Spinal cord (tissue), 10 donors: Measurements from ENCODE around the gene CPVL. TPM values are rescaled to one million over a fixed set of nuclear protein-coding genes. Genes with fewer than 3 reads are reported as not detected.

ENCODE experiments used
- DNase-seq, 6 donors: peaks; one replicate each; pipeline versions ENCODE4 v3.0.0 to v3.0.0-alpha.2; 2013 to 2015; ENCODE audit warnings: low spot score in 6 of 6, low read depth in 4 of 6
- H3K27ac ChIP-seq: one replicate; pipeline ENCODE4 v1.5.1; 2013; ENCODE audit warnings: low read depth, low read length, control low read depth
- H3K27me3 ChIP-seq: one replicate; pipeline ENCODE4 v1.6.1; 2013; ENCODE audit warnings: low read length; ENCODE audit not compliant: control insufficient read depth, insufficient read depth
- H3K36me3 ChIP-seq: one replicate; pipeline ENCODE4 v1.6.1; 2013; ENCODE audit warnings: low read length; ENCODE audit not compliant: control insufficient read depth, insufficient read depth
- H3K4me1 ChIP-seq: one replicate; pipeline ENCODE4 v1.6.1; 2013; ENCODE audit warnings: low read length; ENCODE audit not compliant: control insufficient read depth, insufficient read depth
- H3K4me3 ChIP-seq: one replicate; pipeline ENCODE4 v1.5.1; 2013; ENCODE audit warnings: low read depth, low read length, control low read depth
- H3K9me3 ChIP-seq: one replicate; pipeline ENCODE4 v1.6.1; 2013; ENCODE audit warnings: low read length; ENCODE audit not compliant: control insufficient read depth, insufficient read depth
- WGBS: methylation state at CpG from one replicate; pipeline ENCODE4 v1.1.5; 2013; ENCODE audit warnings: missing lambda C conversion rate; ENCODE audit not compliant: insufficient coverage; 5-methylcytosine and 5-hydroxymethylcytosine counted together
- polyA plus RNA-seq, 2 donors: library from polyadenylated mRNA; unstranded; fragments of 120-200 nt; gene quantifications; one replicate each; pipeline ENCODE4 v1.2.1, GENCODE V29; 2013; ENCODE audit not compliant: insufficient read length in 2 of 2
- total RNA-seq, 2 donors: library from RNA; depleted of rRNA in 1 of 2; stranded (reverse); fragments of 120-200 nt in 1 of 2; fragments of >200 nt in 1 of 2; gene quantifications; one replicate each; pipeline versions ENCODE4 v1.2.3 to v1.2.4, GENCODE V29; 2013 to 2014
- donor health status: healthy.

CPVL gene
- total and polyA plus RNA-seq, 4 donors = 14.2 to 42.2 (median 14.9) TPM

DNA sequence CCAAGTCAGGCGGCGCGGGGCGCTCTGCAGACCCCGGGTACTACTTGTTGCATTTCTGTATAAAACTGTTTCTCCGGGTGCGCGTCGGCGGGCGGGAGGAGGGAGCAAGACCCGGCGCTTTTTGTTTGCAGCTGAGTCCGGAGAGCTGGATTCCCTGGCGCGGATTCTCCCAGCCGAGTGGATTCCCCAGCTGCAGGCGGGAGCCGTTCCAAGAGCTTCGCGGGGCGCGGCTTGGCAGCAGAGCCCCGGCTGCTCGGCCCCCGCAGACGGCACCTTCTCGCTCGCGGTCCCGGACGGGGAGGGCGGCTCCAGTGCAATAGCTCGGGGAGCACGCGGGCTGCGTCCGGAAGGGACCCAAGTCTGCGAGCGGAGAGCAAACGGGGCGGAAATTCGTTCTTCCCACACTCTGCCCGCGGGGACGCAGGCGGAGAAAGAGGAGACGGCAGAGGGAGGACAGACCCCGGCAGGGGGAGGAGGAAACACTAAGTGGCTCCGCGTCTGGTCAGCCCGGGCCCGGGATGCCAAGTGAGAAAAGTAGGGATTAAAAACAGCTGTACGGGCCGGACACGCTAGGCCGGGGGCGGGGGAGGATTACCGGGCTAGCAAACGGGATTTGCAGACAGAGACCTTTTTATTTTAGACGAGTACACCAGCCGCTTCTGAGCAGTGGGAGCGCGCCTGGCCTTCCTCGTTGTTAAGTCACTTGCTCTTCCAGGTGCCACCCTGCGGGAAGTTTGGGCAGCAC, 187.9 kb downstream of the CPVL start, which contains the start of gene TRIL:
Gene TRIL (minus strand): TSS at position 96 of the 745 bp plus-strand sequence. CDS start 284 bp downstream, outside the sequence.
- Histone ChIP-seq H3K4me1 (peaks cover 41% of the 10 kb centered on the region), H3K36me3 (no peaks in the 10 kb centered on the region), H3K9me3 (no peaks in the 10 kb centered on the region), H3K27ac (peak within 1 kb of the TSS; percentile 91), H3K4me3 (peak within 1 kb of the TSS; percentile 72), H3K27me3 (peaks cover 24% of the 10 kb centered on the region)
- DNase-seq = peak in 5 of 6 donors; percentile 47 to 94 (median 75)
- WGBS = 2% methylated on average over 66 of the region's 66 CpGs

DNA sequence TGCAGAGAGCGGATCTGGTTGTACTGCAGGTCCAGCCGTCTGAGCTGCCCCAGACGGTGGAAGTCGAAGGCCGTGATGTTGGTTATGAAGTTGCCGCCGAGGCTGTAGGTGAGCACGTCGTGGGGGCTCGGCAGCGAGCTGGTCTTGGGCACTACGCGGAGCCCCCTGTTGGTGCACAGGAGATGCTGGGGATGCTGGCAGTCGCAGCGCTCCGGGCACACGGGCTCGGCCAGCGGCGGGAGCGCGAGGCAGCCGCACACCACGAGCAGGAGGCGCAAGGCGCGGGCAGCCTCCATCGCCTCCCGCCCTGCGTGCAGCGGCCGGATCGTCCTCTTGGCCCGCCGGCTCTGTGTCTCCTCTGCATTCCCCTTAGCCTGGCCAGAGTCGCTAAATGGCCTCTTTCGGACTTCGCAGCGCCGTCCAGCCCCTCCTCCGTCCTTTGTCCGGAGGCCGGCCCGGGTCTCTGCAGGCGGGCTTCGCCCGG, 188.5 kb downstream of the CPVL start:
- under 1% methylated on average over 47 of the region's 47 CpGs for WGBS
- DNase-seq = peak in 2 of 6 donors; percentile 22 to 53
- H3K4me1 ChIP-seq = peaks cover 41% of the 10 kb centered on the region
- H3K27me3 ChIP-seq = peaks cover 24% of the 10 kb centered on the region
- H3K27ac ChIP-seq = peak overlapping the region; percentile 91
- peak overlapping the region; percentile 72 for H3K4me3 ChIP-seq
- H3K9me3 ChIP-seq = no peaks in the 10 kb centered on the region
- no peaks in the 10 kb centered on the region for H3K36me3 ChIP-seq

- peaks cover 41% of the 10 kb centered on the region for H3K4me1 ChIP-seq
- H3K27me3 ChIP-seq = peaks cover 24% of the 10 kb centered on the region
- no peaks in the 10 kb centered on the region for H3K9me3 ChIP-seq
- peak overlapping the region; percentile 91 for H3K27ac ChIP-seq
- 1% methylated on average over 59 of the region's 59 CpGs for WGBS
- peak in 1 of 6 donors; percentile 64 for DNase-seq
- H3K36me3 ChIP-seq = no peaks in the 10 kb centered on the region
- peak overlapping the region; percentile 72 for H3K4me3 ChIP-seq
These were observed 189.1 kb downstream of the CPVL start for GRCh38 chr7:28957064-28957750.

- Histone ChIP-seq H3K27me3 (peaks cover 24% of the 10 kb centered on the region), H3K27ac (peak overlapping the region; percentile 91), H3K4me1 (peaks cover 41% of the 10 kb centered on the region), H3K36me3 (no peaks in the 10 kb centered on the region), H3K4me3 (peak overlapping the region; percentile 72), H3K9me3 (no peaks in the 10 kb centered on the region)
- DNase-seq = peak in 3 of 6 donors; percentile 54 to 88 (median 82)
- under 1% methylated on average over 39 of the region's 39 CpGs for WGBS
These were observed 189.7 kb downstream of the CPVL start for GRCh38 chr7:28956608-28957063.

DNA sequence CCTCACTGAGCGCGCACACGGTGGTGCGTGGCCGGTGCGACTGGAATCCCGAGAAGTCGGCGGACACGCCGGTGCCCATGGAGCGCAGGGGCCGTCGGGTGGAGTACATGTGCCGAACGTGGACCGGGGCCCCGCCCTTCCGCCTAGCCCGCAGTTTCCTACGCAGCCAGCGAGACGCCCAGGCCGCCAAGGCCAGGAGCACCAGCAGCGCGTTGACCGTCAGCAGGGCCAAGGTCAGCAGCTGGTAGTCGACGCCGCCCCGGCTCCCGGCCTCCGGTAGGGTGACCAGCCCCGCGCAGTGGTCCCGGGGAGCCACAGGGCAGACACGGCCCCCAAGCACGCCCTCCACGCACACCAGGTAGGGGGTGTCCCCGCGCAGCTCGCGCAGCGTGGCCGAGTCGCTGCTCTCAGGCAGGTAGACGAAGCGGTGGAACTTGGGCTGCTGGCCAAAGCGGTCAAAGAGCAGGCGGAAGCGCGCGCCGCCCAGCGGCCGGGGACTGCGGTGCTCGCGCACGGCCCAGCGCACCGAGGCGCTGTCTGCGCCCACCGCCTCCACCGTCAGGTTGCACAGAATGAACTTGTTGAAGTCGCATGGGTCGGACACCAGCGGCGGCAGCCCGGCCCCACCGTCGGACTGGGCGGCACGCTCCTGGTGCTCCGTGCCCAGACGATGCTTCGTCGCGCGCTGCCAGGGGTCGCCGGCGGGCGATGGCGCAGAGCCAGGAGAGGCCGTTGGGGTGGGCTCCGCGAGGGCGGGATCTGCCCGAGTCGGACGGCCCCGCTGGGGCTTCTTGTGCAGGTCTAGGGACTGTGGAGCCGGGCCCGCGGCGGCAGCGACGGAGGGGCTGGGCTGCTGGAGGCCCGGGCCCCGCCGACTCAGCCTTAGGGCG, 190.4 kb downstream of the CPVL start:
- H3K4me3 ChIP-seq = peak overlapping the region; percentile 72
- peaks cover 24% of the 10 kb centered on the region for H3K27me3 ChIP-seq
- peak overlapping the region; percentile 91 for H3K27ac ChIP-seq
- no peaks in the 10 kb centered on the region for H3K36me3 ChIP-seq
- DNase-seq = peak in 4 of 6 donors; percentile 50 to 84 (median 64)
- peaks cover 41% of the 10 kb centered on the region for H3K4me1 ChIP-seq
- no peaks in the 10 kb centered on the region for H3K9me3 ChIP-seq
- WGBS = under 1% methylated on average over 104 of the region's 104 CpGs

GRCh38 chr7:28955356-28955717, 191.0 kb downstream of the CPVL start:
- WGBS = 7% methylated on average over 20 of the region's 22 CpGs
- H3K9me3 ChIP-seq = no peaks in the 10 kb centered on the region
- peak overlapping the region; percentile 72 for H3K4me3 ChIP-seq
- peaks cover 24% of the 10 kb centered on the region for H3K27me3 ChIP-seq
- H3K36me3 ChIP-seq = no peaks in the 10 kb centered on the region
- peaks cover 41% of the 10 kb centered on the region for H3K4me1 ChIP-seq
- peak overlapping the region; percentile 67 for H3K27ac ChIP-seq
- peak in 2 of 6 donors; percentile 40 to 46 for DNase-seq

DNA sequence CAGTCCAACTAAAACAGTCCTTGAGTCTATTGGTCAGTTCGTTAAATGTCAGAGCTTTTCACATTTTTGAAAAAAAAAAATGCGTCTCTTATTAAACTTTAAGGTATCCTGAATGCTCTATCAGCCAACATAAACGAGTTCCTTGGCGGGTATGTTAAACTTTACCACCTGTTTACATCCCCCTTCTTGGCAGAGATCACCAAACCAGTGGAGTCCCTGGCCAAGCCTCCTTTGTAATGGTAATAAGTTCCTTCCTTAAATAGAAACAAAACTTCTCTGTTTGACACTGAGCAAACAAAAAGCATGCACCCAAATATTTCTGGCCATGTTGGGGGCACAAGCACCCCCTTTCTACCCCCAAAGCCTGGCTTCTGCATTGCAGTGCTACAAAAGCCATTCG, 191.4 kb downstream of the CPVL start:
- H3K36me3 ChIP-seq = no peaks in the 10 kb centered on the region
- peak overlapping the region; percentile 72 for H3K4me3 ChIP-seq
- WGBS = 20% methylated on average over 1 of the region's 5 CpGs
- H3K27ac ChIP-seq = peak overlapping the region; percentile 25
- no peaks in the 10 kb centered on the region for H3K9me3 ChIP-seq
- DNase-seq = peak in 4 of 6 donors; percentile 20 to 73 (median 43)
- H3K27me3 ChIP-seq = peaks cover 24% of the 10 kb centered on the region
- peaks cover 41% of the 10 kb centered on the region for H3K4me1 ChIP-seq

DNA sequence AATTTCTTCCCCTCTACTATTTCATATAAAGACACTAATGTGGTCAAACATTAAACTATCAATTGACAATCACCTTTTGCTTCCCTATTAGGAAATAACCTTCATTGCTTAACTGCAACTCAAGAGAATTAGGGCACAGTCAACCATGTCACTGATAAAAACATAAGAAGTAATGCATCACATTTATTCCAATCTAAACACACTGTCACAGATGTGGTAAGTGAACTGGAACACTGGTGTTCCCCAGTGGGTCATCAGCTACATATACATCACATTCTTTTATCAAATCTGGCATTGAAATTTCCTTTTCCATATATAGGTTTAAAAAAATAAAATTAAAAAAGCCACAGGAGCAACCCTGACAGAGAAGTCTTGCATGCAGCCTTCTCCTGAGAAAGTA, 191.9 kb downstream of the CPVL start:
- Histone ChIP-seq H3K27ac (no peak overlapping the region), H3K27me3 (peaks cover 24% of the 10 kb centered on the region), H3K4me3 (peak overlapping the region; percentile 72), H3K9me3 (no peaks in the 10 kb centered on the region), H3K4me1 (peaks cover 41% of the 10 kb centered on the region), H3K36me3 (no peaks in the 10 kb centered on the region)
- no peak for DNase-seq

GRCh38 chr7:28953633-28954032, 192.7 kb downstream of the CPVL start:
- H3K27ac ChIP-seq = peak overlapping the region; percentile 37

More at GRCh38 chr7:28953633-28954032, 192.7 kb downstream of the CPVL start:
- Histone ChIP-seq H3K27me3 (peaks cover 24% of the 10 kb centered on the region), H3K36me3 (no peaks in the 10 kb centered on the region), H3K9me3 (no peaks in the 10 kb centered on the region), H3K4me3 (no peak overlapping the region), H3K4me1 (peaks cover 35% of the 10 kb centered on the region)
- WGBS = 10% methylated on average over 1 of the region's 4 CpGs
- no peak for DNase-seq
